Erythroblast (primary cell): ENCODE data around the gene HSD3B7.

Source experiments
- GATA1 ChIP-seq: IDR thresholded peaks from 2 replicates; pipeline ENCODE4 v1.6.1; 2011; ENCODE audit warnings: low read depth, mild to moderate bottlenecking, control low read depth, low read length, moderate library complexity
- POLR2A ChIP-seq: IDR thresholded peaks from 2 replicates; pipeline ENCODE4 v1.6.1; 2011; ENCODE audit warnings: mild to moderate bottlenecking, low read length

DNA sequence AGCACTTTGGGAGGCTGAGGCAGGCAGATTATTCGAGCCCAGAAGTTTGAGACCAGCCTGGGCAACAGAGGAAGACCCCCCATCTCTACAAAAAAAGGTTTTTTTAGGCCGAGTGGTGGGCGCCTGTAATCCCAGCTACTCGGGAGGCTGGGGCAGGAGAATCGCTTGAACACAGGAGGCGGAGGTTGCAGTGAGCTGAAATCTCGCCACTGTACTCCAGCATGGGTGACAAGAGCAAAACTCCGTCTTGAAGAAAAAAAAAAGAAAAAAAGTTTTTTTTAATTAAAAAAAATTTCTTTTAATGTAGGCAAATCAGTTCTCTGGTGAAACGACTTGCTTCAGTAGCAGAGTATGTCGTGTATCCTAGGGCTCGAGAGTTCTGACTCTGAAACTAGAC is 10.9 kb downstream of the HSD3B7 start:
- no peak for TF ChIP-seq POLR2A
- no peak for TF ChIP-seq GATA1
